CD4-positive, alpha-beta T cell treated with Interleukin-4 for 4 hours (primary cell): ENCODE data around the gene TWIST2.

Source experiments
- DNase-seq: peaks from one replicate; pipeline ENCODE4 v3.0.0-alpha.2; 2020

Gene TWIST2

DNA sequence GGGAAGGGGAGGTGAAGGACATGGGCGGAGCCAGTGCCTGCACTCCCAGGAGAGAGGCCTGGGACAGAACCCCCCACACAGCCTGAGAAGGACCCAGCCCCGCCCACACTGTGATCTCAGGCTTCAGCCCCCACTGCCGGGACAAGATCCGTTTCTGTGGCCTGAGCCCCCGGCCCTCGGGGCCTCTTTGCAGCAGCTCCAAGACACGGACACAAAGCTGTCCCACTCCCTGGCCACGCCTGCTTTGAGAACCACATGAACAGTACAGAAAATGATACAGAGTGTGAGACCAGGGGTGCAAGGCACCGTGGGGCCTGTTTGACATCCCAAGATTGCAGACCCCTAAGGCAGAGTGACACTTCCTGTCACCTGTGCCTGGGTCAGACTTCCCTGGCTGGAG lies 74.5 kb downstream of the TWIST2 start:
- DNase-seq, result no peak

DNA sequence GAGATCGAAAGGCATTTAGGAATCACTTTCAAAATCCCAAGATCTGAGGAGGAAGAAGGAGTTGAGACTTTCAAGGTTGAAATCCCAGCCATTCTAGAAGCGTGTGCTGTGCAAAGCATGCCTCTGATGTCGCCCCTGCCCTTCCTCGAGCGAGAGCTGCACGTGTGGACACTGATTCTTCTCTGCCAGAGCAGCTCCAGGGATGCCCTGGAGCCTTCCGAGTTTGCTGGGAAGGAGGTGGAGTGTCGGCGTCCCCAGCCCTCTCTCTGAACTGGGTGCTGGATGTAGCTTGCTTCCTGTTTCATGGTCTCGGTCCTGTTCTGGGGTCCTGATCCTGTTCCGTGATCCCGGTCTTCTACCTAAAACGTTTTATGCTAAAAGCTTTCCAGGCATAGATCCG lies 76.1 kb downstream of the TWIST2 start:
- no peak for DNase-seq

DNA sequence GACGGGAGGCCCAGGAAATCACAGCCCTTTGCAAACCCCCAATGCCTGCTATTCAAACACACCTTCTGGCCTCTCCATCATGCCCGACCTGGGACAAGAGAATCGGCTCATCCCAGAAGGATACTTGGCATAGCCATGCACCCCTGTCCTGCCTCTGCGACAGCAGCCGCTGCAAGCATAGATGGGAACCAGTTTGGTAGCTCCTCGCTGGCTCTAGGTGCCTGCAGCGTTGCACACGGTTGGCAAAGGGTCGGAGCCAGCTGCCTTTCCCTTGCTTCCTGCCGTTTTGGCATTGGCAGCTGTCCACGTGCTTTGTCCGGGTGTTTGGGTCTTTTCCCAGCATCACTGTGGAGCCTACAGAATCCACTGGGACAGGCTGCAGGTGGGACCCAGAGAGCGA lies 76.9 kb downstream of the TWIST2 start:
- DNase-seq, result no peak

DNA sequence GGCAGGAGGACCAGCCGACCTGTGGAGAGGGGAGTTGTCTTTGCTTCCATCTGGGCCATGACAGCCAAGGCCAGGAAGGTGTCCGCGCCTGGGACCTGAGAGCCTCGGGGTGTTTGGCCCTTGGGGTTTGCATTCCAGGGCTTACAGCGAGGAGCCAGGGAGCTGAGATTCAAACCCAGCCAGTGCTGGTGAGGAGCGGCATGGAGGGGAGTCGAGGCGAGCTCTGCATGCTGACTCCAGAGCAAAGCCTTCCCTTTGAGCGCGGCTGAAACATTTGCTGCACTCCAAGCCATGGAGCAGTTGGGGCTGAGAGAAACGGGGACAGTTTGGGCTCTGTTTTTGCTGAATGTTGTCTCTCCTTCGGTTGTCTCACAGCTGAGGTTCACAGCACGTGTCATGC lies 77.4 kb downstream of the TWIST2 start:
- no peak for DNase-seq

DNA sequence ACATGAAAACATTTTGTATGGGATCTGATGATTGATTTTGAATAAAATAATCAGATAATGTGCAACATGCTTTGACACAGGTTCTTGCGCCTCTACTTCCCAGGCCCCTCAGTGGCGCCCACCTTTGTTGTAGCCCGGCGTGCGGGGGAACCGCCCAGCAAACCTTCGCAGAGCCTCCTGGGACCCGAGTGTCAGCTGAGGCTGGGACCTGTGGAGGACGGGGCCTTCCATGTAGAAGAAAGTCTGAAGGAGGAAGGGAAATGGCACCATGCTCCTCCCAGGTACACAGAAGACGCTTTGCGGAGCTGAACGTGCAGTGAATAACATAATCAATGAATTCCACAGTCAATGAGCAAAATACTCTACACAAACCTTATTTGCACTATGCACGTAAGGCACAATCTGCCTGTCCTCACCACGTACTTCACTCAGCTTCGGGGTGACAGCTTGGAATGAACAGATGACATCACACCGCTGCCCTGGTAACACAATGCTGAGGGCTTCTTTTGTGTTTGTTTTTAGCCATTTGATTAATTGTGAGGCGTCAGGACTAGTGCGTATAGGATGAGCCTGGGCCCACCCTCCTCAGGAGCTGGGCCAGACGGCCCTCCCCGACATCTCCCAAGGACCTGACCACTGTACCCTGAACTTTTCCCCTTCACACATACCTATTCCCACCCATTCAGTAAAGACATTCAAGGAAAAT lies 78.1 kb downstream of the TWIST2 start:
- DNase-seq, result no peak

DNA sequence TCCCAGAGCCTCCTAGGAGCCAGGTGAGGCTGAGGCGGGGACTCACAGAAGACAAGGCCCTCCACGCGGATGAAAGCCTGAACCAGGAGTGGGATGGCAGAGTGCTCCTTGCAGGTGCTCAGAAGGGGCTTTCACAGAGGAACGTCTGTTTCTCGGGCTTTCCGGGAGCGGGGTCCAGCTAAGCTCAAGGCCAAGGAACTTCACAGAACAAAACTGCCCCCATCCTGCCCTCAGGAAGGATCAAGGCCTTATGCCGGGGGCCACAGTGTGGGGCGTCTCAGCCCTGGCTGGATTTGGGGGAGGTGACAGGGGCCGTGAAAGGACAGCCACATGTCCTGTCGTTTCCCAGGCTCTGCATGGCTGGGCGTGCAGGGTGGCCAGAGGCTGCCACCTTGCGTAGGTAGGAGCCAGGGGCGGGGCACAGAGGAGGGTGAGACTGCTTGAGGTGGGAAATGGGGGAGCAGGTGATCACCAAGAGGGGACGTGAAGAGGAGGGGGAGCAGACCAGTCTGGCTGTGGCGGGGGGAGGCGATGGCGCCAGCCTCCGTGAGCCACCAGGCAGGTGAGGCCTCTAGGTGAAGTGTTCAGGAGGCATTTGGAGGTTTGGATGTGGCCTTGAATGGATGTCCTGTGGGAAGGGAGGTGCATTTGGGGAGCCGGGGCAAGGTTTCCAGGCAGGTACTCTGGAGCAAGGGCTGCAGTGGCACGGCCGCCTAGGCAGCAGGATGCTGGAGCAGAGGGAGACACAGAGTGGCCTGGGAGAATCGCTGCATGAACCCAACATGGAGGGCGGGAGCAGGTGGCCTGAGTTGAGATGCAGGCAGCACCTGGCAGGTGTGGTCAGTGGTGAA lies 79.1 kb downstream of the TWIST2 start:
- DNase-seq, result no peak

DNA sequence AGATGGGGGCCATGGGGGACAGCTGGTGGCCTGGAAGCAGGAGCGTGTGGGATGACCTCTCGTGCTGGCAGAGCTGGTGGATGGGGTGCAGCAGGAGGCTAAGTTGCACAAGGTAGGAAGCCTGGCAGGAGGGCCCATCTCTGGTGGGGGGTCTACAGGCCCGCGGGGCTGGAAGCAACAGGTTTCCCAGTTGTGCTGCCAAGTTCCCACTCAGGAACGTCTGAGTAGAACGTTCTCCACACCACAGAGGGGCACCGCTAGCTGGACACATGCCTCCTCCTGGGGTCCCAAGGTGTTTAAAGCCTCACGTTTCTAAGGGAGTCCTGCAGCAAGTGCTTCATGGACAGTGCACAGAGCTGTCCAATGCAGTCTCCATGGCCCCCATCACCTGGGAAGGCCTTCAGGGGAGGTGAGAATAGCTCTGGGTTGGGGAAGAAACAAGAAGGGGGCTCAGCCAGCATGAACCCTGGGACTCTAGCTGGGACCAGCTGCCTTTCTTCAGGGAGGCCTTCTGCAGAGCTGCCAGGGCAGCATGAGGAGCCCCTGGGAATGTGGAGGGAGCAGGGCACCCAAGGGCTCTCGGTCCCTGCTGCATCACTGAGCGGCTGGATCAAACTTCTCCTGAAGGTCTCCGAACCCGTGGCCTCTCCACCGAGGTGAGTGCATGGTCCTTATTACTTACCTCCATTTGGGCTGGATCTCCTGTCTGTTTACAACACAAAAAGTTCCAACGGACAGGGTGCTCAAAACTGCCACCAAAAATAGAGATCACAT lies 80.0 kb downstream of the TWIST2 start:
- no peak for DNase-seq

DNA sequence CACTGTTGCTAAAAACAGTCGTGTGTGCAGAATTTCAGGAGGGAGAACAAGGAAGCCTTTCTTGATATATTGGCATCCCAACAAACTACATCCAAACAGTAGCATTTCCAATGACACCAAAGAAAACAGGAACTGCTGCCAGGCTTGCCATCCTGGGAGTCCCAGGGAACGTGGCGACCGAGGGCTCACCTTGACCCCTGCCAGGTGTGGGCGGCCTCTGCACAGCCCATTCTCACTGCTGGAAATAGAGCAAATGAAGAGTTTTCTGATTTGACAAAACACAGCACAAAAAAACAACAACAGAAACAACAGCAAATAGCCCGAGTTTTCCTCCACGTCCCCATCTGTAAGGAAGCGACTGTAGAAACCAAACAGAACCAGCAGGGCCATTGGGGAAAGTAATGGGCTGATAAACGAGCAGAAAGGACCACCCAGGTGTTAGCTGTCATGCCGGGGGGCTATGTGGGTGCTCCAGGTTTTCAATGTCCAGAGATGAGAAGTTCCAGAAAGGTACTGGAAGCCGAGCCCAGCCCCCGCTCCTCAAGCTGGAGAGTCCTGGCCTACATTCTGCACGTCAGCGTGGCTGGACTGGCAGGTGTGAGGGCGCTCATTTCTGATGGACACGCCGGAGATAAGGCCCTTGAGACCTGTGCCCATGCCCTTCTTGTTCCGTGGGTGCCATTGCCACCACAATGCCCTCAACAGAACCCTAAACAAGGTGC lies 80.8 kb downstream of the TWIST2 start:
- DNase-seq, result no peak

DNA sequence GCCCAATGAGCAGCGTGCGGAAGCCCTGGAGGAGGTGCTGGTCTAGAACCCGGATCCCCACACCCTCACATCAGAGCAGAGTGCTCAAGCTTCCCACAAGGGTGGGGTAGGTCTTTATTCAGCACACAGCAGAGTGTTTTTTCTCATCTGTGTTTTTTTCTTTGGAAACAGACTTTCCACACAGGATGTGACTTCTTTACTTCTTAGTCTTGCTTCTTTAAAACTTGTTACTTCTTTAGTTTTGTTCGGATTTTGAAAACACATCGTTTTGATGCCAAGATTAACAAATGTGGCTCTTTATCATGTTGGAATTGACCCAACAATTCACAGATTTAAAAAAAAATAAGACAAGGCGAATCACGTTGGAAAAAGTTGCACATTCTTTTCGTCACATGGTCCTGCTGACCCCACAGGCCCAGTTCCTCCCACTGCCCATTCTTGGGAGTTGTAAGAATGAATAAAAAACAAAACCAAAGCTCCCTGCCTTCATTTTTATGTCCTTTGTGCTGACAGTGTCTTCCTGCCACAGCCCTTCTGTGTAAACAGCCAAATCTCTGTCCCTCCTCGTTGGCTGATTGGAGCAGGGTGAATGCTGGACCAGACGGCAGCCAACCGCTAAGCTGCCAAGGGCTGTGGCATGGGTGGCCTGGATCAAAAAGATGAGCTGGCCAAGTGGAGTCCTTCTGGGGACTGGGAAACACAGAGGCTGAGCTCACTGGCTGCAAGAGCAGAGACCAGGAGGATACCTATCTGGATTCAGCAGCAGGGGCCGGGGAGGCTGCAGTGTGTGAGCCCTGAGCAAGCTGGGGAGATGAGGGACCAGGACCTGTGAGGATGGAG lies 81.6 kb downstream of the TWIST2 start:
- no peak for DNase-seq

DNA sequence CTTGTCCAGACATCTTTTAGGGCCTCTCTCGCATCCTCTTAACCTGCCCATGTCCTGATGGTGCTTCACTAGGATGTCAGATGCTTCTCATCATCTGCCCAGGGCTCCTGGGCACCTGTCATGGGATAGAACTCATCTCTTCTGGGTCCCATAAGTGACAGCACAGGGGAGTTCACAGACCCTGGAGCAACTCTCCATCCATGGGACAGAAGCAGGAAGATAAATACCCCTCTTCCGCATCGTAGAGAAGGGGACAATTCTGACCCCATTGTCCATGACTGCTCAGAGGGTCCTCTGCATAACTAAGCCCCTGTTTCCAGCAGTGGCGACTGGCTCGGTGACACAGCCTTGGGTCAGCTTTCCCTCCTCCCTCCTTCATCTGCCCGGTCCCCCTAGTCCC lies 82.3 kb downstream of the TWIST2 start:
- no peak for DNase-seq

DNA sequence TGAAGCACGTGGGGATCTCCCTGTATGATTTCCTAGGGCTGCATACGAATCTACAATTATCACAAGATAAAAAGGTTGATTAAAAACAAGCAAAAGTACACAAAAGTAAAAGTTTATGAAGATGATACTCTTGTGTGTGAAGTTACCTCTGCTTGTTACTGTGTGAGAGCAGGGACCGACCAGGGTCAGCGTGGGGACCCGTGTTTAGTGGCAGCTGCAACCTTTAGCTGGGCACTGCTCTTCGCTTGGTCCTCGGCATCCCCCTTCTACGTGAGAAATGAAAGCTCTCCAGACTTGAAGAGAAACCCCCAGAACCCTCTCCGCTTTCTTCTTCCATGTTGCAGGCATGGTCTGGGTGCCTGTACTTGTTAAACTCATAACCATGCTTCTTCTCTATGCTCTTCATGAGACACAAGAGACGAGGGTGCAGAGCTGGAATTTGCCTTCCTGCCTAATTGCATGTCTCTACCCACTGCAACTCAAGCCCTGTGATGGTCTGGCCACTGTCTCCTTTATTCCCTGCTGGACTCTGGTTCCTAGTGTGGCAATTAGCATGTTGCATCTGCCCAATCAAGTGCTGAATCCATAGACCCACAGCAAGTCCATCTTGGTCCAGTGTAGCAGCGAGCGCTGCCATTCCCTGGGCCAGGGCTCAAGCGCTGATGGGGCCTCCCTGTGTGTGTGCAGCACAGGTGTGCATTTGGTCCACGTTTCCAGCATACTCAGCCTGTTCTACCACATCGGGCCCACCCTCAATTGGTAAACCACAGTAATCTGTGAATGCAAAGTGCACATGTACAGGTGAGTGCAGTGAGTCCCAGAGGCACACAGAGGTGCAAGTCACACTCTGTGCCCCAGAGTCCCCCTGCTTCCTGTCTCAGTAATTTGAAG lies 88.5 kb downstream of the TWIST2 start:
- DNase-seq, result no peak

DNA sequence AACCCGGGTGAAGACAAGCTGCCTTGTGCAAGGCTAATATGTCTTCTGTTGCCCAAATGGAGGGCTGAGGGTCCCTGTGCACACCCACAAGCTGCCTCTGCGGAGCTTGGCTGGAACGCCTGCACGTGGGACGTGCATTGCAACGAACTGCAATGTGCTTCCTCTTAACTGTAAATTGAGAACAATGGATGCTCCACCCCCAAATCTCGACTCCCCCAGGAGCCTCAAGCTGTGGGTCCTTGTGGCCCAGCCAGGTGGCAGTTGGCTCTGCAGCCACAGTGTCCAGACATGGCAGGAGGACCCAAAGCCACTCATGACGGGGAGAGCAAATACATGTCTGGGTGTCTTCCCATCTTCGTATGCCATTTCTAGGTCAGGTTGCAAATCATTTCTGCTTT lies 90.1 kb downstream of the TWIST2 start:
- DNase-seq, result no peak

DNA sequence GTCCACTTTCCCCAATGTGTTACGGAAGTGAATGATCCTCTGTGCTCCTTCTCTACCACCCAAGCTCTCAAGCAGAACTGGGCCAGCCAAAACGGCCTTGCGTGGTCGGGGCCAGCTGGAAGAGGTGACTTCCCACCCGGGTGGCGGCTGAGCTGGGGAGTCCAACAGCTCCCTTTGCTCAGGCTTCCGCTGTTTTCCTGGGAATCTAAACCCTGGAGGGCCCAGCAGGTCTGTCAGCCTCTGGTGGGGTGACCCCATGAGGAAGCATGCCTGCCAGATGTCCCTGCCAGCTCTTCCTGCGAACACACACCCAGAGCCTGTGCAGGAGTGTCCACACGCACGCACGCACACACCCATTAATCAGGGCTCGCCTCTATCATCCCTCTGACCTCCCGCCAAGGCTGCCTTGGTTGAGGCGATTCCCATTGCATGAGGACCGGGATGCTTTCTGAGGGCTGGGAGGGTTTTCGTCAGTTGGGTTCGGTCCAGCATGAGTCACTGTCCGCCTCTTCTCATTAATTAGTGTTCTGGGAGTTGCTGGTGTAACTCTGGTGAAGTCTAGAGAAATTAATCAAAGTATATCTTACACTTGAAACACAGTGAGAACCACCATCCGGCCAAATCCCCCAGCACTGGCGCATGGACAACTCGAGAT lies 90.6 kb downstream of the TWIST2 start:
- no peak for DNase-seq

DNA sequence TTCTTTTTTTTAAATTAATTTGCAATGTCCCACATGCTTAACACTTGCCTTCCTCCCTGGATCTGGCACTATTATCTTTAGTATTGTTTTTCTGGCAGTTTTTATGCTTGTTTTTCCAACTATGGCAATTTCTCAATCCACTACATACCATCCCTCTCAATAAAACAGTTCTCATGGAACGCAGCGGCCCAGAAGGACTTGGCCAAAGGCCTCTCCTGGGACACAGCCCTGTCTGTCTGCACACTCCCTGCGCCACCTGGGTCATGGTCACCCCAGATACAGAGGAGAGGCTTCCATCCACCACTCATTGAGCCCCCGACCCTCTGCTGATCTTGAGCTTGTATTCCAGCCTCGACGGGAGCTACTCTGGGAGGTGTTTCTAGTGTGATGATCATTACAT lies 91.2 kb downstream of the TWIST2 start:
- no peak for DNase-seq

DNA sequence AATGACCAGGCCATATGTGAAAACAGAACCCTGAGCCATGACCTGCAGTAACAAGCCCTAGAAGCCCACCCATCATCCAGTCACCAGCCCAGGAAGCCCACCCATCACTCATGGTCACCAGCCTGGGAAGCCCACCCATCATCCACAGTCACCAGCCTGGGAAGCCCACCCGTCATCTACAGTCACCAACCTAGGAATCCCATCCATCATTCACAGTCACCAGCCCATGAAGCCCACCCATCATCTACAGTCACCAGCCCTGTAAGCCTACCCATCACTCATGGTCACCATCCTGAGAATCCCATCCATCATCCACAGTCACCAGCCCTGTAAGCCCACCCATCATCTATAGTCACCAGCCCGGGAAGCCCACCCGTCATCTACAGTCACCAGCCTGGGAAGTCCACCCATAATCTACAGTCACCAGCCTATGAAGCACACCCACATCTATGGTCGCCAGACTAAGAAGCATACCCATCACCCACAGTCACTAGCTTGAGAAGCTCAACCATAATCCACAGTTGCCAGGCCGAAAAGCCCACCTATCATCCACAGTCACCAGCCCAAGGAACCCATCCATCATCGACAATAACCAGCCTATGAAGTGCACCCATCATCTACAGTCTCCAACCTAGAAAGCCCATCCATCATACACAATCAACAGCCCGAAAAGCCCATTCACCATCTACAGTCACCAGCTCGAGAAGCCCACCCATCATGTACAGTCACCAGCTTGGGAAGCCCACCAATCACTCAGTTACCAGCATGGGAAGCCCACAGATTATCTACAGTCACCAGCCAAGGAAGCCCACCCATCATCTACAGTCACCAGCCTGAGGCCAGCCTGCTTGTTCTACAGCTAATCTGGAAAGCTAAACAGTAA lies 91.9 kb downstream of the TWIST2 start:
- no peak for DNase-seq

DNA sequence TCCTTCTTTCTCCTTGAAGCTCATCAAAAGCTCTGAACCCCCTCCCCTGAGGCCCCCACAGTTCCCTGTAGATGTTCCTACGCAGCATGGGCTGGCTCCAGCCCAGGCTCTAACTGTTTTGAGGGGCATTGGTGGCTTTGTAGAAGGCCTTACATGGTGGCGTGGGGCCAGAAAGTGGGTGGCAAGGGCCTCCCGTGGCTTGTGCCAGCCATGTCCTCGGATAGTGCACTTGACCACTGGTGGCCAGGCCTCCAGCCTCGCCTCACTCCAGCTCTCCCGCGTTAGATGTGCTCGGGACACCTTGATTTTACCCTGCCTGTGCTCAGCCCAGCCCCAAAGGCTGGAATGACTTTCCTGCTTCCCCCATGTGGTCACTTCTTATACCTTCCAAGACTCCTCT lies 92.9 kb downstream of the TWIST2 start:
- no peak for DNase-seq

DNA sequence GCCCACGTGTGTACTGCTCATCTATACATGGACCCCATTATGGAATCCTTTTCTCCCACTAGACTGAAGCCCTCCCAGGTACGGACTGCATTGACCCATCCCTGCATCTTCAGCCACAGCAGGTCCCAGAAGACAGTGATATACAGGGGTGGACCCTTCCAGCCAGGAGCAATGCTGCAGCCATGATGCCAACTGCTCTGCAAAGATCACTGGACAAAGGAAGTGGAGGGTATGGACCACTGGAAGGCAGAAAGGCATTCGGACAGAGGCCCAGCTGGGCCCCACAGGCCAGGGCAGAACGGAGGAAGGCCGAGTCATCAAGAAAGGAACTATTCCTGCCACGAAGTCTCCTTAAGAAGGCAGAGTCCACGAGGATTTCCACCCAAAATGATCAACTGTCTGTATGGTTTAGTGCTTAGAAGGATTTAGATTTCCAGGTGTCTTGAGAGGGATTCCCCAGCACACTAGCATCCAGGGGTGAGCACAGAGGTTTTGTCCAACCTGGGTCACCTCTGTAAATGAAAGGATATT lies 93.4 kb downstream of the TWIST2 start:
- no peak for DNase-seq

DNA sequence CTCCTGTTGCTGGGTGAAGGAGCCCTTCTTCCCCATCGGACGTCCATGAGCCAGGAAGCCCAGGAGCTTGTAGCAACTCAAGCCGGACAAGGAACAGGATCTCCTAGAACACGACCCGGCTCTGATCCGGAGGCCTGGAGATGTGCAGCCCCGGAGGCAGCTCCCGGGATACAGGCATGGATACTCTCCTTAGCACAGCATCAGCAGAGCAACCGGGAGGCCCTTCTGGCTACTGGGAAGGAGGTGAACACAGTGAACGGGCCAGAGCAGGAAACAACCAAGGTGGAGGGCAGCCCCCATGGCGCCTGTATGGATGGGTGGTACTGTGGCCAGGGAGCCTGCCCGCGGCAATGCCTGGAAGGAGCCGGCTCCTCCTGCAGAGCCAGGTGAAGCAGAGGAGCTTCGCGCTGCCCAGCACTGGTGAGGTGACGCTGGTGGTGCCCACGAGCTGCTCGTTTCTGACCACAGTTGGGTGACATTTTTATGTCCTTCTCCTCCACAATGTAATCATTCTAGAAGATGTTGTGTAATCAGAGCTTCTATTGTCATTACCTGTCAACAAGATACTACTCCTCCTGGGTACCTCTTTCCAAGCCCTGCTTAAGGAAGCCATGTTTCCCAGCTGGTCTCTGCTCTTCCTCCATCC lies 94.3 kb downstream of the TWIST2 start:
- DNase-seq, result no peak
